Trophoblast cell (in vitro differentiated cells and primary cell): ENCODE data around the gene OVCH2.

Source experiments
- DNase-seq, 2 donors: peaks; one replicate each; pipeline ENCODE4 v3.0.0-alpha.2; 2016
- H2AFZ ChIP-seq: 2 replicates; pipeline ENCODE4 v1.6.1; 2013; ENCODE audit warnings: low read length, moderate library complexity, mild to moderate bottlenecking; ENCODE audit not compliant: insufficient read depth, poor library complexity
- H2AK5ac ChIP-seq: 2 replicates; pipeline ENCODE4 v1.6.1; 2013; ENCODE audit warnings: mild to moderate bottlenecking, low read length
- H2BK120ac ChIP-seq: 2 replicates; pipeline ENCODE4 v1.6.1; 2013; ENCODE audit warnings: low read length, mild to moderate bottlenecking, moderate library complexity; ENCODE audit not compliant: insufficient read depth, poor library complexity
- H2BK12ac ChIP-seq: 2 replicates; pipeline ENCODE4 v1.6.1; 2013; ENCODE audit warnings: mild to moderate bottlenecking, low read length, moderate library complexity
- H2BK5ac ChIP-seq: 2 replicates; pipeline ENCODE4 v1.6.1; 2013; ENCODE audit warnings: low read length, low read depth, moderate library complexity, mild to moderate bottlenecking; ENCODE audit not compliant: poor library complexity
- H3K14ac ChIP-seq: 2 replicates; pipeline ENCODE4 v1.6.1; 2013; ENCODE audit warnings: mild to moderate bottlenecking, low read length
- H3K18ac ChIP-seq: 2 replicates; pipeline ENCODE4 v1.6.1; 2013; ENCODE audit warnings: mild to moderate bottlenecking, low read length
- H3K23ac ChIP-seq: 2 replicates; pipeline ENCODE4 v1.6.1; 2013; ENCODE audit warnings: low read length
- H3K27ac ChIP-seq: 2 replicates; pipeline ENCODE4 v1.5.1; 2013; ENCODE audit warnings: low read depth, mild to moderate bottlenecking, inconsistent platforms, low read length, moderate library complexity
- H3K27me3 ChIP-seq: 2 replicates; pipeline ENCODE4 v1.6.1; 2013; ENCODE audit warnings: inconsistent platforms, mild to moderate bottlenecking, low read length, moderate library complexity; ENCODE audit not compliant: insufficient read depth
- H3K36me3 ChIP-seq, 2 experiments: 1 replicate in 1 of 2; 2 replicates in 1 of 2; pipeline ENCODE4 v1.6.1; 2013; ENCODE audit warnings: low read length in 2 of 2, mild to moderate bottlenecking in 2 of 2, moderate library complexity in 1 of 2; ENCODE audit not compliant: insufficient read depth in 2 of 2, control insufficient read depth in 1 of 2
- H3K4ac ChIP-seq: 2 replicates; pipeline ENCODE4 v1.6.1; 2013; ENCODE audit warnings: low read depth, mild to moderate bottlenecking, low read length, moderate library complexity
- H3K4me1 ChIP-seq, 2 experiments: 1 replicate in 1 of 2; 2 replicates in 1 of 2; pipeline ENCODE4 v1.6.1; 2013; ENCODE audit warnings: low read length in 2 of 2, mild to moderate bottlenecking in 2 of 2, moderate library complexity in 1 of 2; ENCODE audit not compliant: insufficient read depth in 2 of 2, control insufficient read depth in 1 of 2
- H3K4me2 ChIP-seq: 2 replicates; pipeline ENCODE4 v1.6.1; 2013; ENCODE audit warnings: inconsistent platforms, mild to moderate bottlenecking, low read length, moderate library complexity
- H3K4me3 ChIP-seq: 2 replicates; pipeline ENCODE4 v1.5.1; 2013; ENCODE audit warnings: mild to moderate bottlenecking, low read depth, low read length, inconsistent platforms
- H3K79me1 ChIP-seq: one replicate; pipeline ENCODE4 v1.6.1; 2013; ENCODE audit warnings: low read length
- H3K79me2 ChIP-seq: 2 replicates; pipeline ENCODE4 v1.6.1; 2013; ENCODE audit warnings: low read length, mild to moderate bottlenecking; ENCODE audit not compliant: control insufficient read depth, insufficient read depth, poor library complexity
- H3K9ac ChIP-seq: 2 replicates; pipeline ENCODE4 v1.6.1; 2013; ENCODE audit warnings: mild to moderate bottlenecking, low read length
- H3K9me3 ChIP-seq: 2 replicates; pipeline ENCODE4 v1.6.1; 2013; ENCODE audit warnings: low read depth, mild to moderate bottlenecking, control low read depth, inconsistent platforms, low read length; ENCODE audit not compliant: insufficient read depth
- H4K12ac ChIP-seq: 2 replicates; pipeline ENCODE4 v1.6.1; 2013; ENCODE audit warnings: low read depth, mild to moderate bottlenecking, low read length, moderate library complexity
- H4K8ac ChIP-seq: 2 replicates; pipeline ENCODE4 v1.6.1; 2013; ENCODE audit warnings: low read depth, mild to moderate bottlenecking, low read length, moderate library complexity
- H4K91ac ChIP-seq: one replicate; pipeline ENCODE4 v1.6.1; 2013; ENCODE audit warnings: low read depth, mild to moderate bottlenecking, low read length, moderate library complexity
- whole genome bisulfite sequencing: extraction: QIAGEN DNeasy Blood & Tissue Kit; methylation state at CpG from one replicate; pipeline ENCODE4 v1.1.7; 2013; ENCODE audit warnings: missing lambda C conversion rate; ENCODE audit not compliant: insufficient read length, insufficient coverage; ENCODE audit errors: extremely low coverage; 5-methylcytosine and 5-hydroxymethylcytosine counted together

The OVCH2 gene

DNA sequence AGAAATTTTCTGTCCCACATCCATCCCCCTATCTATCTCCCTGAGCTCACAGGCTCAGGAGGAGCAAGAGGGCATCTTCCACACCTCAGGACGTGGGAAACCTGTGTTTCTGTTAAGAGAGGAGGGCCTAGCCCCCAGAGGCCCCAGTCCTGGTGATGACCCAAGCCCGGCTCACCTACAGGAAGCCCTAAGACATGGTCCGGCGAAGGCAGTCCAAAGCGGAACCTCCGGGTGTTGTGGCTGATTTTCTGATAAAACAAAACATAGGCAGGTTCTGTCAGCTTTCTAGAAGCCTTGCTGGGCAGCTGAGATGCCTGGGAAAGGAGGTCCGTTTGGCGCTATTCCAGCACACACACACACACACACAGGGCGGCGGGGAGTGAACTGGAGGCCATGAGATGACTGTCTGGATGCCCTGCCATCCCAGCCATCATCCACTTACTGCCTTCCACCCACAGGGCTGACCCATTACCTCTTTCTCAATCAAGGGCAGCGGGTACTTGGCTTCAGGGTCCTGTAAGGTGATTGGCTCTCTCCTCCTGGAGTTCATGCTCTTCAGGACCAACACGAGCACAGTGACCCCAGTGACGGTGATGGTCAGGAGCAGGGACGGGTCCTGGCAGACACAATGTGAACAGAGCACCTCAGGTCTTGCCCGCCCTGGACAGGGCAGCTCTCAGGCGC lies 33.9 kb downstream of the OVCH2 start:
- Histone ChIP-seq H3K27ac (peak overlapping the region; percentile 42), H4K91ac (peak overlapping the region; percentile 33), H4K8ac (peak overlapping the region; percentile 71), H3K36me3 (peaks cover 5 to 12% of the 10 kb centered on the region in 2 experiments), H2BK5ac (no peak overlapping the region), H3K4me1 (peaks cover 26 to 45% of the 10 kb centered on the region in 2 experiments), H2BK120ac (peak overlapping the region; percentile 14), H3K14ac (no peak overlapping the region), H3K18ac (no peak overlapping the region), H3K23ac (no peak overlapping the region), H4K12ac (no peak overlapping the region), H3K9me3 (peaks cover 2% of the 10 kb centered on the region), H2AK5ac (no peak overlapping the region), H3K79me2 (peaks cover 7% of the 10 kb centered on the region), H2BK12ac (peak overlapping the region; percentile 25), H3K4ac (no peak overlapping the region), H3K4me2 (no peak overlapping the region), H3K4me3 (no peak overlapping the region), H3K27me3 (no peaks in the 10 kb centered on the region), H2AFZ (no peak overlapping the region), H3K79me1 (peaks cover 10% of the 10 kb centered on the region), H3K9ac (no peak overlapping the region)
- DNase-seq = peak; percentile 82 to 85
- no CpG with 5 or more reads among the region's 16 CpGs for WGBS

GRCh38 chr11:7671347-7672215 lies 34.7 kb downstream of the OVCH2 start:
- Histone ChIP-seq H3K23ac (no peak overlapping the region), H3K14ac (no peak overlapping the region), H2BK5ac (no peak overlapping the region), H3K9ac (no peak overlapping the region), H3K4me3 (no peak overlapping the region), H4K12ac (no peak overlapping the region), H2AK5ac (no peak overlapping the region), H3K27me3 (no peaks in the 10 kb centered on the region), H3K79me2 (peaks cover 7% of the 10 kb centered on the region), H3K27ac (peak overlapping the region; percentile 42), H2BK120ac (no peak overlapping the region), H3K79me1 (peaks cover 10% of the 10 kb centered on the region), H4K8ac (no peak overlapping the region), H3K9me3 (peaks cover 2% of the 10 kb centered on the region), H2AFZ (no peak overlapping the region), H3K4me1 (peaks cover 26 to 45% of the 10 kb centered on the region in 2 experiments), H3K4me2 (no peak overlapping the region), H3K36me3 (peaks cover 8 to 16% of the 10 kb centered on the region in 2 experiments), H2BK12ac (no peak overlapping the region), H3K18ac (peak overlapping the region; percentile 6), H3K4ac (no peak overlapping the region), H4K91ac (peak overlapping the region; percentile 9)
- peak; percentile 98 to 99 for DNase-seq
- no CpG with 5 or more reads among the region's 10 CpGs for WGBS

DNA sequence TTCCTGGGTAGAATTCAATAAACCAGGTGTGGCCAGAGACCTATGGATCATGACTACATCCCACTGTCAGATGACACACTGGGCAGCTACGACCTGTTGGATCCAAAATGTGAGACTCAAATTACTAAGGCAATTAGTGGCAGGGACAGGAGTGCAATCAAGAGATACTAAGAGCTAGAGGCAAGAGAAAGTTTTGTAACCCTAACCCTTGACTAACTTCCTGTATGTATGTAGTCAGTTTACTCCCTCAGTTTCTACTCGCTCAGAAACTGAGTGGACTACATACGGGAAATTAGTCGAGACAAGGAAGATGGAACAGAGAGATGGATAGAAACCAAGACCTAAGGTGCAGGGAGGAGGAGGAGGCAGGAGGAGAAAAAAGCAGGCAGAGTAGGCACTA lies 35.6 kb downstream of the OVCH2 start:
- Histone ChIP-seq H3K23ac (no peak overlapping the region), H3K4ac (no peak overlapping the region), H2BK5ac (no peak overlapping the region), H3K79me1 (peaks cover 10% of the 10 kb centered on the region), H3K27ac (peak overlapping the region; percentile 16), H3K4me1 (peaks cover 26 to 45% of the 10 kb centered on the region in 2 experiments), H2BK120ac (no peak overlapping the region), H3K9me3 (peaks cover 2% of the 10 kb centered on the region), H2BK12ac (no peak overlapping the region), H3K27me3 (no peaks in the 10 kb centered on the region), H3K18ac (no peak overlapping the region), H4K91ac (peak overlapping the region; percentile 9), H3K36me3 (peaks cover 17 to 23% of the 10 kb centered on the region in 2 experiments), H3K9ac (no peak overlapping the region), H2AK5ac (no peak overlapping the region), H4K12ac (no peak overlapping the region), H3K79me2 (peaks cover 7% of the 10 kb centered on the region), H3K4me3 (no peak overlapping the region), H2AFZ (no peak overlapping the region), H4K8ac (no peak overlapping the region), H3K14ac (no peak overlapping the region), H3K4me2 (no peak overlapping the region)
- WGBS = no CpG with 5 or more reads among the region's 4 CpGs
- peak in 1 of 2 donors; percentile 35 for DNase-seq

DNA sequence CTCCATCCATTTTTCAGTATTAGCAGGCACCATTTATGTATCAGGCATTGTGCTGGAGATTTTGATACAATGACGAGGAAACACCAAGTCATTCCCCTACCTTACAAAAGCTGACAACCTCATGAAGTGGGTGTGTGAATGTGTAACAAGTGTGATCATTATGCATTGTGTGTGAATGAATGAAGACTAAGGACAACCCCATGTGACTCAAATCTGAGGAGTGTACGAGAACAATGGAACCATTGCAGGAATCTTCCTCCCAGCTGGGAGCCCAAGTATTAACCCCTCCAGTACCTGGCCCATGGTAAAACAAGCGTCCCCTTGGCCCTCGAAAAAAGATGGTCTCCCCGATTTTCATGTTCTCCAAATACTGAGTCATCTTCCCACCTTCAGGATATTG lies 37.4 kb downstream of the OVCH2 start:
- Histone ChIP-seq H4K12ac (no peak overlapping the region), H3K4me2 (no peak overlapping the region), H3K23ac (no peak overlapping the region), H3K36me3 (peaks cover 31 to 37% of the 10 kb centered on the region in 2 experiments), H3K27me3 (no peaks in the 10 kb centered on the region), H3K79me1 (peaks cover 9% of the 10 kb centered on the region), H2BK5ac (no peak overlapping the region), H2BK120ac (no peak overlapping the region), H3K4me1 (peaks cover 26 to 41% of the 10 kb centered on the region in 2 experiments), H3K18ac (no peak overlapping the region), H2AFZ (no peak overlapping the region), H3K9me3 (peaks cover 2% of the 10 kb centered on the region), H3K27ac (peak overlapping the region; percentile 19), H3K9ac (no peak overlapping the region), H3K14ac (no peak overlapping the region), H3K79me2 (peaks cover 6% of the 10 kb centered on the region), H3K4me3 (no peak overlapping the region), H2AK5ac (no peak overlapping the region), H3K4ac (no peak overlapping the region), H4K91ac (no peak overlapping the region), H4K8ac (no peak overlapping the region), H2BK12ac (no peak overlapping the region)
- no CpG with 5 or more reads among the region's 5 CpGs for WGBS
- DNase-seq = no peak
